ENCODE measurements around the gene ANGPTL7. TPM values are rescaled to one million over a fixed set of nuclear protein-coding genes. Genes with fewer than 3 reads are reported as not detected.

The ANGPTL7 gene
- total RNA-seq, 3 donors from 2014 or later (not counting 1 experiment from before 2014, with no cell fraction given): not detected

DNA sequence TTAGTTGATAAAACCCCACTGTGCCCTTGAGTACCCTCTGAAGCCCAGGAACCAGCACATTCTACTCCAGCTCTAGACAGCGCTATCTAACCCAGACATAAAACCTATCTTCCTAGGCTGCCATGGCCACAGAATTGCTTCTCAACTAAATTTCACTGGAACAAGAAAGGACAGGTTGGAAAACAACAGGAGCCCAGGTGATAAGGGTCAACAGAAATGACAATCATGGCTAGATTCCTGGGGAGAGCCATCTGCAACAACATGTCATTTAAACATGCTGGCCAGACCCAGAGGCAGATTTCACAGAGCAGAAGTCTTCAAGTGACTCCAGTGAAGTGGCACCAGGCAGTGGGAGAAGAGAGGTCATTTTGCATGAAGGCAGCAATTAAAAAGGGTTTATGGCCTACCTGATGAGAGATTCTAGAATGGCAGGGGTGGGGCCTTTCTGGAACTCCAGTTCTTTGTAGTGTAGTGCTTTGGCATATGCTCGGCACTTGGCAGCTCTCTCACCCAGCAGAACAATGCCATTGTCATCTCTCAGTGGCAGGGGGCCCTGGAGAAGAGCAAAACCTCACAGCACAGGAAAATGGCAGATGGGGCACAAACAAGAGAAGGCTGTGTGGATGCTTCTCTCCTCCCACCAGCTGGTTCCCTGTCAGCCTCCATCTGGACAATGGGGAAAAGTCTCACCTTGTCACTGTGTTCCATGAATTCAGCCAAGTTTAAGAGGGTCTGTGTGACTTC, 9.9 kb downstream of the ANGPTL7 start:
- H3K27ac Mint-ChIP-seq: no peak overlapping the region
- no peak overlapping the region for H3K4me3 Mint-ChIP-seq
- Histone ChIP-seq H3K4me3 (ENCODE audit: low read length) (no peak overlapping the region), H3K27me3 (ENCODE audit: control insufficient read depth, insufficient read depth, low read length) (no peaks in the 10 kb centered on the region), H3K27ac (ENCODE audit: low read length) (no peak overlapping the region), H3K9me3 (ENCODE audit: control insufficient read depth, insufficient read depth, low read length) (no peaks in the 10 kb centered on the region), H3K4me1 (ENCODE audit: control insufficient read depth, insufficient read depth, low read length) (no peaks in the 10 kb centered on the region), H3K36me3 (ENCODE audit: control insufficient read depth, insufficient read depth, low read length) (peaks cover 74% of the 10 kb centered on the region)
- intact Hi-C loops (cut with micrococcal nuclease): no loop called here
- ATAC-seq (no peak), DNase-seq (no peak)
- WGBS (ENCODE audit: insufficient coverage): 100% methylated on average over 2 of the region's 2 CpGs
- no peaks in the 10 kb centered on the region for H3K27me3 Mint-ChIP-seq (ENCODE audit: low read depth in 2 of 2)
- TF ChIP-seq, protein P1, sequence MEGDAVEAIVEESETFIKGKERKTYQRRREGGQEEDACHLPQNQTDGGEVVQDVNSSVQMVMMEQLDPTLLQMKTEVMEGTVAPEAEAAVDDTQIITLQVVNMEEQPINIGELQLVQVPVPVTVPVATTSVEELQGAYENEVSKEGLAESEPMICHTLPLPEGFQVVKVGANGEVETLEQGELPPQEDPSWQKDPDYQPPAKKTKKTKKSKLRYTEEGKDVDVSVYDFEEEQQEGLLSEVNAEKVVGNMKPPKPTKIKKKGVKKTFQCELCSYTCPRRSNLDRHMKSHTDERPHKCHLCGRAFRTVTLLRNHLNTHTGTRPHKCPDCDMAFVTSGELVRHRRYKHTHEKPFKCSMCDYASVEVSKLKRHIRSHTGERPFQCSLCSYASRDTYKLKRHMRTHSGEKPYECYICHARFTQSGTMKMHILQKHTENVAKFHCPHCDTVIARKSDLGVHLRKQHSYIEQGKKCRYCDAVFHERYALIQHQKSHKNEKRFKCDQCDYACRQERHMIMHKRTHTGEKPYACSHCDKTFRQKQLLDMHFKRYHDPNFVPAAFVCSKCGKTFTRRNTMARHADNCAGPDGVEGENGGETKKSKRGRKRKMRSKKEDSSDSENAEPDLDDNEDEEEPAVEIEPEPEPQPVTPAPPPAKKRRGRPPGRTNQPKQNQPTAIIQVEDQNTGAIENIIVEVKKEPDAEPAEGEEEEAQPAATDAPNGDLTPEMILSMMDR (IDR thresholded peaks at IDR 0.05): no peak
- H3K4me1 Mint-ChIP-seq: no peaks in the 10 kb centered on the region
- H3K36me3 Mint-ChIP-seq: peaks cover 16% of the 10 kb centered on the region
- no peaks in the 10 kb centered on the region for H3K9me3 Mint-ChIP-seq

DNA sequence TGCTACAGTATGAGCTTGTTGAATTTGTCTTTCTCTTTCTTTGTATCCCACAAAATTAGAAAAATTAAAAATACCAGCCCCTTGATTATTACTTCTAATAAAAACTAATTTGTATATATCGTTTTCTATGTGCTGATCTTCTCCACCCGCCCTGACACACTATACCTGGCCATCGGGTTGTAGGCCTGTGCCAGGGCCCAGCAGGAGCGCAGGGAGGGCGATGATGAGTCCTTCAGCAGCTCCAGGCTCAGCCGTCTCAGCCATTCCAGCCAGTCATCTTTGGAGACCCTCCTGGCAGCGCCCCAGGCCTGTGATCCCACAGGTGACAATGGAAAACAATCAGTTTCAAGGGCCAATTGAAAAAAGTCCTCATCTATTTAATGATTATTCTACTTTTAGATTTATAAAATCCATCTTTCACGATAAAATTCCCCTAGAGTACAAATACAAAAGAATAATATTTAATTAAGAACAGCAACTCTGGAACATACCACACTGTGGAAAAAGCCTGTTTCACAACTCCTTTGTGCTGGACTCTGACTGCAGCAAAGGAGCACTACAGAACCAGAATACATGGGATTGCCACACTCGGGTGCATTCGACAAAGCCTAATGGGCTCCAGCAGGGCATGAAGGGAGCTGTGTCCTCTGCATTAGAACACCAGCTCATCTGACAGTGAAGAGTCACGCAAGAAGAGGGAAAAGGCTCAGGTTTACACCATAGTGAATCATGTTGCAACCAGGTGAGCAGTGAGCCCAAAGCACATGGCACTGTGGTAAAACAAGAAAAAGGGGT, 15.4 kb downstream of the ANGPTL7 start:
- no peaks in the 10 kb centered on the region for H3K27me3 ChIP-seq (ENCODE audit: control insufficient read depth, insufficient read depth, low read length)
- no peak overlapping the region for H3K27ac ChIP-seq (ENCODE audit: low read length)
- Mint-ChIP-seq H3K4me1 (no peaks in the 10 kb centered on the region), H3K36me3 (peaks cover 6% of the 10 kb centered on the region), H3K9me3 (no peaks in the 10 kb centered on the region), H3K27ac (no peak overlapping the region), H3K27me3 (ENCODE audit: low read depth in 2 of 2) (no peaks in the 10 kb centered on the region), H3K4me3 (no peak overlapping the region)
- peaks cover 73% of the 10 kb centered on the region for H3K36me3 ChIP-seq (ENCODE audit: control insufficient read depth, insufficient read depth, low read length)
- no peak overlapping the region for H3K4me3 ChIP-seq (ENCODE audit: low read length)
- no peaks in the 10 kb centered on the region for H3K9me3 ChIP-seq (ENCODE audit: control insufficient read depth, insufficient read depth, low read length)
- intact Hi-C loops (cut with micrococcal nuclease): no loop called here
- 96% methylated on average over 11 of the region's 11 CpGs for WGBS (ENCODE audit: insufficient coverage)
- no peak for ATAC-seq
- TF ChIP-seq, protein P1 (IDR thresholded peaks at IDR 0.05): no peak
- DNase-seq: no peak
- no peaks in the 10 kb centered on the region for H3K4me1 ChIP-seq (ENCODE audit: control insufficient read depth, insufficient read depth, low read length)

DNA sequence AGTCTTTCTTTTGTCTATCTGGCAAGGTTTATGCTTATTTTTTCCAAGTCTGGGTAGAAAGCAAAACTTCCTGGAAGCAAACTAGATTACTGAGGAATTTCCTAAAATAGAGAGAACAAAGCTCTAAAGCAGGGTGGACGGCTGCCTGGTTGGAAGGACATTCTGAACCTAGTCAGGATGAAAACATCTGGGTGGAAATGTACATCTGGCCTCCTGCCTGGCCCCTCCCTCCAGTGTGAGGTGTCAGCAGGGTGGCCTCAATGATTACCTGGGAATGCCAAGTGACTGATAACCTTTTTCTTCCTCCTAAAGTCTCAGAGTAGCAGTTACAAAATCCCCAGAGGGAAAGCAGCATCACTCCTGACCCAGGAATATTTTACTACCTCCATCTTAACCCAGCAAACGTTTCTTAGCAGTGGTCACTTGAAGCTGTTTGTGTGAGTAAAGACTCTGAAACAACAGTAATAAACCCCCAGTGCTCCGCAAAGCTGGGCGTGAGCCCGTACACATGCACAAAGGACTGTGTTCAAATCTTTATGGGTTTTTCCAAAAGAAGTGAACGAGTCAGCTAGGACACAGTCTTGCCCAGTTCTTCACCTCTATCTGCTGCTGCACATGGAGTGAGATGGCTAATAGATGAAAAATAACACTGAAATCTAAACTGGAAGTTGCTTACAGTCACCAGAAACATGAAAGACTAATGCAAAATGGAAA, 18.9 kb downstream of the ANGPTL7 start:
- Mint-ChIP-seq H3K27me3 (ENCODE audit: low read depth in 2 of 2) (no peaks in the 10 kb centered on the region), H3K36me3 (peaks cover 30% of the 10 kb centered on the region), H3K9me3 (no peaks in the 10 kb centered on the region), H3K4me3 (no peak overlapping the region), H3K4me1 (no peaks in the 10 kb centered on the region), H3K27ac (no peak overlapping the region)
- no peaks in the 10 kb centered on the region for H3K27me3 ChIP-seq (ENCODE audit: control insufficient read depth, insufficient read depth, low read length)
- WGBS (ENCODE audit: insufficient coverage): 94% methylated on average over 6 of the region's 6 CpGs
- peaks cover 87% of the 10 kb centered on the region for H3K36me3 ChIP-seq (ENCODE audit: control insufficient read depth, insufficient read depth, low read length)
- ATAC-seq (no peak), DNase-seq (no peak)
- intact Hi-C loops (cut with micrococcal nuclease): no loop called here
- TF ChIP-seq, protein P1 (IDR thresholded peaks at IDR 0.05): no peak
- H3K4me1 ChIP-seq (ENCODE audit: control insufficient read depth, insufficient read depth, low read length): no peaks in the 10 kb centered on the region
- H3K4me3 ChIP-seq (ENCODE audit: low read length): no peak overlapping the region
- H3K9me3 ChIP-seq (ENCODE audit: control insufficient read depth, insufficient read depth, low read length): no peaks in the 10 kb centered on the region
- no peak overlapping the region for H3K27ac ChIP-seq (ENCODE audit: low read length)

Data from natural killer cell (primary cell).